OCI-LY7 (cell line): Measurements from ENCODE around the gene ZC3H18. TPM values are rescaled to one million over a fixed set of nuclear protein-coding genes. Genes with fewer than 3 reads are reported as not detected.

Experiments
- BruUV-seq: library from RNA; stranded (reverse); fragments of 400-500 nt; replicated peaks from 2 replicates; lab custom pipeline; 2021; lab: Mats Ljungman, UMichigan
- CTCF ChIA-PET: fragments of 300-600 bp; sonication (Branson Sonifier 250); formaldehyde crosslinking; loops from one replicate; lab custom pipeline; 2022; ENCODE audit warnings: antibody characterized with exemption; ENCODE audit not compliant: unreplicated experiment; lab: Charles Lee
- POLR2A ChIA-PET: fragments of 300-600 bp; sonication (Branson Sonifier 250); formaldehyde crosslinking; loops from one replicate; lab custom pipeline; 2022; ENCODE audit warnings: antibody characterized with exemption; lab: Charles Lee
- DNase-seq: peaks from one replicate; pipeline ENCODE4 v3.0.0-alpha.2; 2015; ENCODE audit warnings: low spot score
- H2AFZ ChIP-seq: fragments of 200-600 bp; sonication (generic), shearing (Covaris generic); 2 replicates; pipeline ENCODE4 v1.6.1; 2014; ENCODE audit warnings: mild to moderate bottlenecking, antibody characterized with exemption, low read length, moderate library complexity
- H3K27ac ChIP-seq: fragments of 200-600 bp; sonication (generic); 2 replicates; pipeline ENCODE4 v1.5.1; 2014; ENCODE audit warnings: mixed run types, low read depth, mild to moderate bottlenecking, moderate library complexity, low read length, inconsistent platforms; ENCODE audit not compliant: poor library complexity, severe bottlenecking
- H3K36me3 ChIP-seq: fragments of 200-600 bp; sonication (generic); 2 replicates; pipeline ENCODE4 v1.6.1; 2014; ENCODE audit warnings: mild to moderate bottlenecking, antibody characterized with exemption, low read length, moderate library complexity, mixed read lengths; ENCODE audit not compliant: insufficient read depth
- H3K4me1 ChIP-seq: fragments of 200-600 bp; sonication (generic); 2 replicates; pipeline ENCODE4 v1.5.1; 2014; ENCODE audit warnings: mild to moderate bottlenecking, low read length; ENCODE audit not compliant: insufficient read depth, poor library complexity, severe bottlenecking
- H3K4me2 ChIP-seq: fragments of 200-600 bp; sonication (generic); 2 replicates; pipeline ENCODE4 v1.6.1; 2014; ENCODE audit warnings: mild to moderate bottlenecking, low read length
- H3K4me3 ChIP-seq: fragments of 200-600 bp; sonication (generic); 2 replicates; pipeline ENCODE4 v1.5.1; 2014; ENCODE audit warnings: mild to moderate bottlenecking, low read depth, low read length; ENCODE audit not compliant: poor library complexity, severe bottlenecking
- H3K79me2 ChIP-seq: fragments of 200-600 bp; sonication (generic); 2 replicates; pipeline ENCODE4 v1.6.1; 2016; ENCODE audit warnings: low read depth, mild to moderate bottlenecking, low read length, moderate library complexity, mixed read lengths; ENCODE audit not compliant: insufficient read depth
- H3K9me2 ChIP-seq: fragments of 200-600 bp; sonication (generic); 2 replicates; pipeline ENCODE4 v1.6.1; 2016; ENCODE audit warnings: mild to moderate bottlenecking, low read length, mixed read lengths; ENCODE audit not compliant: insufficient read depth
- H3K9me3 ChIP-seq: fragments of 200-600 bp; sonication (generic); 2 replicates; pipeline ENCODE4 v1.6.1; 2014; ENCODE audit warnings: mild to moderate bottlenecking, mixed run types, low read length, mixed read lengths
- H4K20me1 ChIP-seq: fragments of 200-600 bp; sonication (generic); 2 replicates; pipeline ENCODE4 v1.6.1; 2014; ENCODE audit warnings: mild to moderate bottlenecking, antibody characterized with exemption, low read length, moderate library complexity, mixed read lengths; ENCODE audit not compliant: insufficient read depth
- CTCF ChIP-seq: fragments of 200-600 bp; sonication (generic); conservative IDR thresholded peaks from 2 replicates; pipeline ENCODE4 v1.5.1; 2014; ENCODE audit warnings: mild to moderate bottlenecking, antibody characterized with exemption, low read length, moderate library complexity, mixed read lengths
- EZH2phosphoT487 ChIP-seq: fragments of 200-600 bp; sonication (generic); IDR thresholded peaks from 2 replicates; pipeline ENCODE4 v1.6.1; 2018; ENCODE audit warnings: low read depth, borderline replicate concordance, mild to moderate bottlenecking, mixed run types, antibody characterized with exemption, low read length, moderate library complexity, mixed read lengths
- intact Hi-C: fragments of 100-400 bp; cut with micrococcal nuclease; formaldehyde crosslinking; loops from one replicate; pipeline ENCODE4 v1.10.0; 2022; ENCODE audit not compliant: unreplicated experiment
- total RNA-seq, 2 experiments: library from RNA; depleted of rRNA in 1 of 2; stranded (reverse); fragments of >200 nt in 1 of 2; shearing (Covaris generic) in 1 of 2; gene quantifications; 2 replicates each; pipeline ENCODE4 v1.2.3, GENCODE V29; 2014 to 2022

ZC3H18 gene
- total RNA-seq, 2 experiments from 2014 or later = 22.2 to 79.0 TPM

- Histone ChIP-seq H3K9me2 (no peaks in the 10 kb centered on the region), H3K36me3 (0 out of 2 replicates have a peak, but pooled peaks cover 3% of the 10 kb centered on the region), H3K4me2 (peak overlapping the region; percentile 77), H4K20me1 (no peaks in the 10 kb centered on the region), H3K4me1 (peaks cover 14% of the 10 kb centered on the region), H3K79me2 (no peaks in the 10 kb centered on the region), H3K9me3 (no peaks in the 10 kb centered on the region), H3K27ac (peak overlapping the region; percentile 51), H3K4me3 (peak overlapping the region; percentile 92), H2AFZ (no peak overlapping the region)
- DNase-seq = peak; percentile 87
- CTCF ChIA-PET = no interaction called here
- TF ChIP-seq EZH2phosphoT487 (no peak), CTCF (no peak)
- POLR2A ChIA-PET = no interaction called here
- no TSS peak for BruUV-seq
- intact Hi-C loops = loop anchor here (2.0 kb wide), 1 partner anchor 29 kb away; no protein-coding TSS in a partner anchor
Measured at GRCh38 chr16:88533932-88534637, 36.1 kb upstream of the ZC3H18 start.

GRCh38 chr16:88534638-88535190 lies 35.5 kb upstream of the ZC3H18 start:
- CTCF ChIA-PET = no interaction called here
- POLR2A ChIA-PET = no interaction called here

More at GRCh38 chr16:88534638-88535190, 35.5 kb upstream of the ZC3H18 start:
- Histone ChIP-seq H2AFZ (no peak overlapping the region), H3K9me3 (no peaks in the 10 kb centered on the region), H3K4me3 (peak overlapping the region; percentile 92), H3K36me3 (0 out of 2 replicates have a peak, but pooled peaks cover 3% of the 10 kb centered on the region), H3K4me1 (peaks cover 14% of the 10 kb centered on the region), H3K9me2 (no peaks in the 10 kb centered on the region), H4K20me1 (no peaks in the 10 kb centered on the region), H3K4me2 (peak overlapping the region; percentile 77), H3K79me2 (no peaks in the 10 kb centered on the region), H3K27ac (no peak overlapping the region)
- no peak for TF ChIP-seq EZH2phosphoT487
- no peak for TF ChIP-seq CTCF
- DNase-seq = peak; percentile 41
- intact Hi-C loops = loop anchor here (2.0 kb wide), 1 partner anchor 28 kb away; no protein-coding TSS in a partner anchor
- BruUV-seq = no TSS peak
